HAP-1 (cell line): ENCODE measurements around the gene CCND1.

Experiments used
- DNase-seq, 2 experiments: peaks; one replicate each; pipeline ENCODE4 v3.0.0-alpha.2; 2016 to 2020; ENCODE audit warnings: low spot score in 2 of 2
- H3K27me3 ChIP-seq: fragments of 250-450 bp; sonication (Bioruptor Pico); 2 replicates; pipeline ENCODE4 v1.5.1; 2020; ENCODE audit warnings: low read depth, mild to moderate bottlenecking, moderate library complexity
- H3K36me3 ChIP-seq: fragments of 250-450 bp; sonication (Bioruptor Pico); replicated peaks from 2 replicates; pipeline ENCODE4 v1.5.1; 2020; ENCODE audit warnings: mild to moderate bottlenecking
- H3K4me1 ChIP-seq: fragments of 250-450 bp; sonication (Bioruptor Pico); 2 replicates; pipeline ENCODE4 v1.5.1; 2020; ENCODE audit warnings: mild to moderate bottlenecking
- H3K4me3 ChIP-seq: fragments of 250-450 bp; sonication (Bioruptor Pico); 2 replicates; pipeline ENCODE4 v1.5.1; 2020; ENCODE audit warnings: mild to moderate bottlenecking, moderate library complexity
- H3K9me3 ChIP-seq: fragments of 250-450 bp; sonication (Bioruptor Pico); 2 replicates; pipeline ENCODE4 v1.5.1; 2020; ENCODE audit warnings: mild to moderate bottlenecking, moderate library complexity
- in situ Hi-C: fragments of 300-500 bp; cut with MboI; formaldehyde crosslinking; loops from 3 replicates; pipeline ENCODE4 v1.14.3; 2020; ENCODE audit warnings: low sequenced_read_pairs, inconsistent platforms, mixed read lengths

CCND1 gene

DNA sequence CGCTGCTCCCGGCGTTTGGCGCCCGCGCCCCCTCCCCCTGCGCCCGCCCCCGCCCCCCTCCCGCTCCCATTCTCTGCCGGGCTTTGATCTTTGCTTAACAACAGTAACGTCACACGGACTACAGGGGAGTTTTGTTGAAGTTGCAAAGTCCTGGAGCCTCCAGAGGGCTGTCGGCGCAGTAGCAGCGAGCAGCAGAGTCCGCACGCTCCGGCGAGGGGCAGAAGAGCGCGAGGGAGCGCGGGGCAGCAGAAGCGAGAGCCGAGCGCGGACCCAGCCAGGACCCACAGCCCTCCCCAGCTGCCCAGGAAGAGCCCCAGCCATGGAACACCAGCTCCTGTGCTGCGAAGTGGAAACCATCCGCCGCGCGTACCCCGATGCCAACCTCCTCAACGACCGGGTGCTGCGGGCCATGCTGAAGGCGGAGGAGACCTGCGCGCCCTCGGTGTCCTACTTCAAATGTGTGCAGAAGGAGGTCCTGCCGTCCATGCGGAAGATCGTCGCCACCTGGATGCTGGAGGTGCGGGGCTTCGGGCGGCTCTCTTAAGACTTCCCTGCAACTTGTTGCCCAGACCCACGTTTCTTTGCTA is at the start of gene CCND1:
TSS of gene CCND1 (plus strand) at position 162 of the 587 bp plus-strand sequence. CDS start at position 320, 158 bp downstream.
- Histone ChIP-seq H3K27me3 (peaks cover 59% of the 10 kb centered on the region), H3K4me1 (peaks cover 18% of the 10 kb centered on the region), H3K36me3 (no peaks in the 10 kb centered on the region), H3K4me3 (peak within 1 kb of the TSS; percentile 34), H3K9me3 (no peaks in the 10 kb centered on the region)
- peak; percentile 53 to 70 for DNase-seq
- in situ Hi-C loops: loop anchor here (5.0 kb wide), 1 partner anchor 534 kb away; no protein-coding TSS in a partner anchor

DNA sequence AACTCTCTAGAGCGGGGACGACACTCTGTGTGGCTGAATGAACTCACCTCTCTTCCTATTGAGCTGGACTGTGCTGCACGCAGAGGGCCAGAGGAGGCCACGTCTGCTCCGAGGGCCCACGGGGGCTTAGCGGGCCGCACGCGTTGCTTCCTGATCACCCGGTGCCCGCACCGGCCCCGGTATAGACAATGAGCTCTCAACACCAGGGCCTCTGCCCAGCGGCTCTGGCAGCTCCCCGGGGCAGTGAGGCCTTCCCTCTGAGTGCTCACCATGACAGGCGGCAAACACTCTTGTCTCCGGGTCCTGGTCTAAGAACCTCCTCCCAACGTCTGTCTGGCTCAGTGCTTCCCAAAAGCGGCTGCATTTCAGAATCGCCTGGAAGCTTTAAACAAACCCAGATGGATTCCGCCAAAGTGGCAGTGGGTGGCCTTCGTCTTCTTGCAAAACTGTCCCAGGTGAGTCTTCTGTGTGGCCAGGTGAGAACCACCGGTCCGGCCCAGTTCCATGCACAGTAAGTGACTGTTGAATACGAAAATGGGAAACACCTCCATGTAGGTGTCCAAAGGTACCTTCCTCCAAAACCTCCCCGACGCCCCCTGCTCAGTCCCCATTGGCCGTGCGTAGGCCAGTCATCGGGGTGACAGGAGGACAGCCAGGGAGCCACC is 47.8 kb upstream of the CCND1 start:
- H3K27me3 ChIP-seq: no peaks in the 10 kb centered on the region
- no peaks in the 10 kb centered on the region for H3K9me3 ChIP-seq
- H3K4me1 ChIP-seq: no peaks in the 10 kb centered on the region
- no peaks in the 10 kb centered on the region for H3K36me3 ChIP-seq
- in situ Hi-C loops: no loop called here
- DNase-seq: no peak
- H3K4me3 ChIP-seq: no peak overlapping the region

DNA sequence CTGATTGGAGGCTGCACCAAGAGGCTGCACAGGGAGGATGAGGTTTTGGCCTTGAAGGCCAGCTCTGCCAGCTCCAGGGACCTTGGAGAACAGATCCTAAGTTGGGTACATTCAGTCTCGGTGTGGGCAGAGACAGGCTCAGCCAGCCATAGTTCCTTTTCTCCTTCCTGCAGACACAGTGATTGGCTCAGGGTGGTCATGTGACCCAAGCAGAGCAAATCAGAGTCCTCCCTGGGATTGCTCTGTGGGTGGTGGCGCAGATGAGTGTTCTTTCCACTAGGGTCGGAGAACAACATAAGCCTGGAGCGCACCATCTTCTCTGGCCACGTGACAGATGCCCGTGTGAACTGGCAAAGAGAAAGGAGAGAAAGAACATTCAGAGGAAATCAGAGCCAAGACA is 47.1 kb upstream of the CCND1 start:
- H3K4me3 ChIP-seq: no peak overlapping the region
- in situ Hi-C loops: no loop called here
- H3K36me3 ChIP-seq: no peaks in the 10 kb centered on the region
- no peaks in the 10 kb centered on the region for H3K27me3 ChIP-seq
- H3K9me3 ChIP-seq: no peaks in the 10 kb centered on the region
- no peaks in the 10 kb centered on the region for H3K4me1 ChIP-seq
- no peak for DNase-seq

DNA sequence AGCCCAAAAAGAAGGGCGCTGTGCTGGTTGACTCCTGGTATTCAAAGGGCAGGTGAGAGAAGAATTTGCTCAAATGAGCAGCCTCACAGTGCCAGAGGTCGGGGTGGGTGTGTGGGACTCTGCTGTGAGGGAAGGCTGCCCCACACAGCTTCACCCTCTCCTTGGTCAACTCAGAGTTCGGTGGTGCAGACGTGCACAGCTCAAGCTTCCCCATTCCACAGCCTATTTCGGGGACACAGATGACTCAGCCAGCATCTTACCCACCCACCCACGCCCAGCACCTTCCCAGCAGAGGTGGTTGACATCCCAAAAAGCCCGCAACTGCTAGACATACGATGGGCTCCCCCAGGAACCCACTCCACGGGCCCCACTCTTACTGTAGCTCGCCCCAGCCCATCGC is 46.5 kb upstream of the CCND1 start:
- Histone ChIP-seq H3K9me3 (no peaks in the 10 kb centered on the region), H3K36me3 (no peaks in the 10 kb centered on the region), H3K4me3 (no peak overlapping the region), H3K4me1 (no peaks in the 10 kb centered on the region), H3K27me3 (no peaks in the 10 kb centered on the region)
- no peak for DNase-seq
- in situ Hi-C loops: no loop called here

DNA sequence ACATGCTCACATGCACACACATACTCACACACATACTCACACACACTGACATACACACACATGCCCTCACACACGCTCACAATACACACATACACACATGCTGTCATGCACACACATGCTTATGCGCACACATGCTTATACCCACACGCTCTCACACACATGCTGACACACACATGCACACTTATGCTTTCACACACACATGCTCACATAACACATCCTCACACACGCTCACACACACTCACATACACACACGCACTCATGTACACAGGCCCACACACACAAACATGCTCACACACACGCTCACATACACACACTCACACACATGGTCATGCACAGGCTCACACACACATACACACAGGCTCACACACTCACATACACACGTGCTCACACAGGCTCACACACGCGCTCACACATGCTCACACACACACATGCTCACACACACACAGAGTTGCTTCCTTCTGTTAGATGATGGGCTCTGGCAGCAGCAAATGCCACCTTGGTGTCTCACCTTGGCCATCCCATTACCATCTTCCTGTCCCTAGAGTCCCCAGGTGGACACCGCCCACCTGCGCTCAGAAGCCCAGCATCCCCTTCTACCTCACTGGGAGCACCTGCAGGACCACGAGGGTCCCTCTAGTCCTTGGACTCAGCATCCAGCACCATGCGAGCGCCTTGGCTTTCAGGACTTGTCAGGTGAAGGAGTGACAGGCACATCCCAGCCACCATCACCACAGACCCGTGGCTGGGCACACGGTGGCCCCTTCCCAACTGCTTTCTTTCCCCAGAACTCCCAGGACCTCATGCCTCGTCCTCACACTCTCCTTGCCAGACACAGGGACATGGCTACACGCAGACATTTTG is 44.9 kb upstream of the CCND1 start:
- Histone ChIP-seq H3K27me3 (no peaks in the 10 kb centered on the region), H3K36me3 (no peaks in the 10 kb centered on the region), H3K9me3 (no peaks in the 10 kb centered on the region), H3K4me1 (no peaks in the 10 kb centered on the region), H3K4me3 (no peak overlapping the region)
- in situ Hi-C loops: no loop called here
- DNase-seq: no peak

DNA sequence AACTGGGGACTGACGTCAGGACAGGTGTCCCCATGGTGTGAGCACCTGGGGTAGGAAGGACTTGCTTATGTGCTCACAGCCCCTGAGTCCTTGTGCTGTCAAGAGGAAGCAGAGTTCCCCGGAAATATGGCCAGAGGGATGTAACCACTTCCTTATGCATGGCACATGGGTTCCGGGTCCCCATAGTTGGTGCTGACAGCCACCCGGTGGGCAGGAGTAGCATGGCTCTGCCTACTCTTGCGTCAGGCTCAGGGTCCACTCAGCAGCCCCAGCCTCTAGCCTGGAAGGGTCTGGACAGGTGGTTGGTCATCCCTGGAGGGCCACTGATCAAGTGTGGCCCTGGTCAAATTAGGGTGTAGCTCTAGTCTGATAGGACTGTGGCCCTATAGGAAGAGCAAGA is 42.8 kb upstream of the CCND1 start:
- Histone ChIP-seq H3K27me3 (no peaks in the 10 kb centered on the region), H3K4me3 (no peak overlapping the region), H3K9me3 (no peaks in the 10 kb centered on the region), H3K4me1 (no peaks in the 10 kb centered on the region), H3K36me3 (no peaks in the 10 kb centered on the region)
- in situ Hi-C loops: no loop called here
- no peak for DNase-seq

DNA sequence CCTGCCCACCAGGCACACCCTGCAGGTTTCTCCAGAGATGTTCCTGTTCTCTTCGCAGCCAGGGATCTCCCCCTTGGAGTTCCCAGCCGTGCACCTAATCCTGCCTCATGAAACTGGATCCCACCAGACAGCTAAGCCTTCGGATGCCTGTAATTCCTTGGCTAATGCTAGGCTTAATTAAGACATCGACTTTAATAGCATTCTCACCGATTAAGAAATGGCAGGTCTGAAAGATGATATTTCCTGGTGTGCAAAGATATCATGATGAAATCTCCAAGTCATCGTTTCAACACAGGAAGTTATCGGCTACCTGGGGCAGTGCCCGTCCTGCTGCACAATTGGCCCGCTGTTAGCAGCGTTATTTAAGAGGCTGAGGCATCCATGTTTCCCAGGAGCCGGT is 41.5 kb upstream of the CCND1 start:
- Histone ChIP-seq H3K36me3 (no peaks in the 10 kb centered on the region), H3K27me3 (peaks cover 9% of the 10 kb centered on the region), H3K4me3 (no peak overlapping the region), H3K9me3 (no peaks in the 10 kb centered on the region), H3K4me1 (no peaks in the 10 kb centered on the region)
- in situ Hi-C loops: no loop called here
- DNase-seq: no peak

DNA sequence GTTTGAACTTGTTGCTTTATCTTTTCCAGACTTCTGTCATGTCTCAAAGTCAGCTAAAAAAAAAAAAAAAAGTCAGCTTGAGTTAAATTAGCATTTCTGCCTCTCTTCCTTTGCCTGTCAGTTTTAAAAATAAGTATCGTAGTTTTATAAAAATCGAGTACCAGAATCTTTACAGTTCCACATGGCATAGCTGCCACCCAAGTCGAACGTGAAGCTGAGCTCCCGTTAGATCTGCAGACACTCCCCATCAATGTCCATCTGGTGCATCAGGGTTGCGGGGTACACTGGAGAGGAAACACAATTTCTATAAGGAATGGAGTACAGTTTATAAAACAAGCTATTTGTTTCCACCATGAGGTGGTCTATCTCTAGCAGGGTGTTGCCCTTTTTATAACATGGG is 41.0 kb upstream of the CCND1 start:
- Histone ChIP-seq H3K4me3 (no peak overlapping the region), H3K4me1 (no peaks in the 10 kb centered on the region), H3K27me3 (peaks cover 14% of the 10 kb centered on the region), H3K36me3 (no peaks in the 10 kb centered on the region), H3K9me3 (no peaks in the 10 kb centered on the region)
- in situ Hi-C loops: no loop called here
- DNase-seq: no peak

DNA sequence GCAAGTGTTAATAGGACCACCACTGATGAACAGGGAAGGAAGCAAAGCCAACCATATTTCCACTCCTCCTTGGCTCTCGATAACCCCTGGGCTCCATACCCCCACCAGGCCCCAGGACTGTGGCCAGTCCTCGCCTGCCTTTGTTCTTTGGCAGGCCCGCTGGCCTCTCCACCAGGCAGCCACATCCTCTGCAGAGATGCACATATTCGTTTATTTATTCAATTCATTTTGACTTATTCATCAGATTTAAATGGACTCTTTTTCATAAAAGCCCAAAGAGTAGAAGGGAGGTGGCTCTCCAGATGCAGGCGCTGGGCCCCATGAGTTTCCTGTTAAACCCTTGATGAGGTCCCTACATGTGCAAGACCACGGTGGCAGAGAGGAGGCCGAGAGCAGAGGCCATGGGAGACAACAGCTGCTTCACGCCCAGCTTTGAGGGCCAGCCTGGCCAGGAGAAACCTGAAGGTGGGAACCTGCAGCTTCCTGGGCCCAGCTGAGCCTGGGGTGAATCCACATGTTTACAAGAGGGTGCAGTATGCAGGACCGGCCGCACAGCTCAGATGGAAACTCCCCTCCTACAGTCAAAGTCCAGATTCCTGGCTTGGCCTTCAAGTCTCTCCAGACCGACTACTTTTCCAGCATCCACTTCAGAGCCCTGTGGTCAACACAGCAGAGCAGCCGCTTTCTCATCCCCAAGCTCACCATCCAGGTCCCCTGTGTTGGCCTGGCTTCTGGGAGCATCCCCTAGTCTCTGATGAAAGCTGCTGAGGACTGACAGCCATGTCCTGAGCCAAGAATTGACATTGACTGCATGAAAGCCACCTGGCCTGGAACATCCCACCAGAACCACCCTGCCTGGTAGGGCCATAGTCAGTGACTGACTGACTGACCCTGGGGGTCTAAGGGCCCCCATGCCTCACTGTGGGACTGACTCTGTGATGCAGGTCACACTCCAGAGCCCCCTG is 39.7 kb upstream of the CCND1 start:
- H3K4me1 ChIP-seq: no peaks in the 10 kb centered on the region

DNA sequence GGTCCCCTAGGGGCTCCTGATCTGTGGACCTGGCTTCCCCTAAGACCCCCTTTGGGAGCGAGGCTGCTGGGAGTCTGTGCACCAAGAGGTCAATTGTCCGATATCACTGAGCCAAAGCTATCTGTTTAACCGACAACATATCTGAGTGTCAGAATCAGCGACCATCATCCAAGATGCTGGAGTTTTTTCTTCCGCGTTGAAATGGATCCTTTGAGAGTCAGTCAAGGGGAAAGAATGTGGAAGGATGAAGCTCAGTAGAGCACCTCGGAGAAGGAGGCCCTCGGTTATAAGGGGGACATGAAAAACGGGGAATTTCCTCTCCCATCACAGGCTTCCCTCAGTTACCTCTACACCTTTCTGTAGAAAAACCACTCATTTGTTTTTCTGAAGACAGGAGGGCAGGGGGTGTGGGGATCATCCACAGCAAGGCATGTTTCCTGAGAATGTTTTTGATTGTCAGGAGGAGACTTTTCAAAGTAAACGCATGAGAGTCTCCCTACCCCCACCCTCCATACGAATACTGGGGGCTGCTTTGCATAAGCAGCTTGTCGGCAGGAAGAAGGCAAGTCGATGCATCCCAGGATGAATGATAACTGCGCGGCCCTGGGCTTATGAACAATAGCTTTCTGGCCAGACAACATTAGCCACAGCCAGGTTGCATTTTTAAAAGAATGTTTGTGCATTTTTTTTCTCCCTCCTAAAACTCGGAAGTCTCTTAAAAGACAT is 37.7 kb upstream of the CCND1 start:
- Histone ChIP-seq H3K36me3 (no peaks in the 10 kb centered on the region), H3K9me3 (no peaks in the 10 kb centered on the region), H3K27me3 (peaks cover 19% of the 10 kb centered on the region), H3K4me3 (no peak overlapping the region), H3K4me1 (no peaks in the 10 kb centered on the region)
- in situ Hi-C loops: no loop called here
- no peak for DNase-seq

More for the DNA sequence above, 39.7 kb upstream of the CCND1 start:
- Histone ChIP-seq H3K4me3 (no peak overlapping the region), H3K9me3 (no peaks in the 10 kb centered on the region), H3K27me3 (peaks cover 14% of the 10 kb centered on the region), H3K36me3 (no peaks in the 10 kb centered on the region)
- in situ Hi-C loops: no loop called here
- DNase-seq: no peak

DNA sequence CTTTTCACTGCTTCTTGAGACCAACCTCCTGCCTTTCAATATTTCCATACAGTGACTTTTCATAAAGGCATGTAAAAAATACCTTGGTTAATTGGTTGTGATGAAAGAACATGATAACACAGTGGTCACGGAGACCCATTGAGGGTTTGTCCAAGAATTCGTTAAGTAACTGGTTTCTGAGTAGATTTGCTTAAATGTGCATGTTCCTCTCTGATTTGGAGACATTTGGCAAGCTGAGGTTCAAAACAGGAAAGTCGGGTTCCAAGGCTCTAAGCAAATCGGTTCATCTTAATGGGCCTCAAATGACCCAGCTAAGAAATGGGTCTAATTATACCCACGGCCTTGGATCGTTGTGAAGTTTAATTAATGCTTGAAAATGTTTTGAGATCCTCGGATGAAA is 36.9 kb upstream of the CCND1 start:
- in situ Hi-C loops: no loop called here
- peaks cover 21% of the 10 kb centered on the region for H3K27me3 ChIP-seq
- H3K9me3 ChIP-seq: no peaks in the 10 kb centered on the region
- no peak for DNase-seq
- no peak overlapping the region for H3K4me3 ChIP-seq
- no peaks in the 10 kb centered on the region for H3K36me3 ChIP-seq
- H3K4me1 ChIP-seq: no peaks in the 10 kb centered on the region

DNA sequence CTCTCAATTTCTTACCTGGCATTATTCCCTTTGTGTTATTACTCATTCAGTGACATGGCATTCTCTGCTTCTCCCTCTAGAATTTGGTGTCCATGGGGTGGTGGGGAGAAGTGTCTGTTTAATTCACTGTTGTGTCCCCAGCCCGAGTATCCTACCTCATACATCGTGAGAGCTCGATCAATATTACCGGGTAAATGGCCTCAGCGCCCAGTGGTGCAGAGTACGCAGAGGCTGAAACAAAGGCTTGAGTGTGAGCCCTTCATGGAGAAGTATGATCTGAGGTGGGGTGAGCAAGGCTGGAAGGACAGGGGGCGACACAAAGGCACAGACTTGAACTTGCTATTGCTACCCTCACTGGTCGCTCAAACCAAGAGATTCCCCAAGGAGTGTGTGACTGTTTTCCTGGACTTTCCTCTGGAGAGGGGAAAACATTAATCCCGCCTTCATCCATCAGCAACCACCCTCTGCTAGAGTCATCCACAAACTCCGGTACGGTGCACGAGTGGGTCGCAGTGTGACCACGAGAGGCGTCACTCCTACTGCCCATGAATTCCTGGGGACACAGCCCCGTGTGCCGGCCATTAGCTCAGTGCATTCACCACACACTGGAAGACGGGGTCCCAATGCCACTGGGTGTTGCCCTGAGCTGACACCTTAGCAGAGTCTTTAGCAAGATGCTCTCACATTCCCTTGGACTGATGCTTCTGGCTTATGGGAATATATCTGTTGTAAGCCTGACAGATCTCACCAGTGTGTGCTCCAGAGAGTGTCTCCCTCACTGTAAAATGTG is 35.0 kb upstream of the CCND1 start:
- no peaks in the 10 kb centered on the region for H3K4me1 ChIP-seq
- H3K4me3 ChIP-seq: no peak overlapping the region
- H3K27me3 ChIP-seq: peaks cover 22% of the 10 kb centered on the region
- no peaks in the 10 kb centered on the region for H3K36me3 ChIP-seq
- no peak for DNase-seq
- H3K9me3 ChIP-seq: no peaks in the 10 kb centered on the region
- in situ Hi-C loops: no loop called here
